ENCODE measurements around the gene PTAFR.

PTAFR gene

DNA sequence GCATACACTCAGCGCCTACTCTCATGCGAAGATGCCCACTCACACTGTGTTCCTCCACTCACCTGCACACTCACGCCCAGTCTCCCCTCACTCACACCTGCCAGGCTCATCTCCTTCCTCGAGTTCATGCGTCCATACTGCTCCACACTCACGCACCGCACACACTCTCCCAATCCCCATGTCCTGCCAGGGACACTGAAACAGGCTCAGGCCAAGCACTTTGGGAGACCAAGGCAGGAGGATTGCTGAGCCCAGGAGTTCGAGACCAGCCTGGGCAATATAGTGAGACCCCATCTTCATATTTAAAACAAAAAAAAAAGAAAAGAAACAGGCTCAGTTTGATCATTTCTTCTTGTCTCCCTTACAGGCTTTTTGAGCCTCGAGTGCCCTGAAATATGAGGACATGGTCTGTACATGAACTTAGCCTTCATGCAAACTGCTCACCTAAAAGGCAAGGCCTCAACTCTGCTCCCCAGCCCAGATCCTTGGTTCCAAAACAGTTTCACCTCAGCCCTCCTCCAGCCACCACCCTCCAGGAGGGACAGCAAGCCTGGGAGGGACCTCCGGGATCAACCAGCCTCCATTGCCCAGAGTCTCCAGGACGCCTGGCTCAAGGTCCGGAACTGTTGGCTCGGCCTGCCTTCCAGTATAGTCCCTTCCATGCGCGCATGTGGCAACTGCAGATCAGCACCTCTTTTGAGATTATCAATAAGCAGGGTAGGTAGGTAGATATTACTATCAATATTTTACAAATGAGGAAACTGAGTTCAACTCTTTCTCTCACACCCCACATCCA, 2.4 kb upstream of the PTAFR start:
- ChIA-PET CTCF (no interaction called here), POLR2A (no interaction called here)
- no peak for TF ChIP-seq TARDBP (IDR thresholded peaks at IDR 0.05)
- TF ChIP-seq ZNF384 (IDR thresholded peaks at IDR 0.05) = no peak
- TF ChIP-seq BHLHE40 (IDR thresholded peaks at IDR 0.05; ENCODE audit: borderline replicate concordance) = no peak
- no peak for TF ChIP-seq SUZ12 (IDR thresholded peaks at IDR 0.05)
- no peak for TF ChIP-seq FOXK2 (IDR thresholded peaks at IDR 0.05)
- no peak for TF ChIP-seq CTBP1 (IDR thresholded peaks at IDR 0.05; ENCODE audit: borderline replicate concordance)
- TF ChIP-seq FOXM1 (IDR thresholded peaks at IDR 0.05; ENCODE audit: borderline replicate concordance) = no peak
- TF ChIP-seq LEF1 (IDR thresholded peaks at IDR 0.05; ENCODE audit: borderline replicate concordance) = no peak
- TF ChIP-seq HDGF (IDR thresholded peaks at IDR 0.05; ENCODE audit: borderline replicate concordance) = no peak
- TF ChIP-seq, protein P1, sequence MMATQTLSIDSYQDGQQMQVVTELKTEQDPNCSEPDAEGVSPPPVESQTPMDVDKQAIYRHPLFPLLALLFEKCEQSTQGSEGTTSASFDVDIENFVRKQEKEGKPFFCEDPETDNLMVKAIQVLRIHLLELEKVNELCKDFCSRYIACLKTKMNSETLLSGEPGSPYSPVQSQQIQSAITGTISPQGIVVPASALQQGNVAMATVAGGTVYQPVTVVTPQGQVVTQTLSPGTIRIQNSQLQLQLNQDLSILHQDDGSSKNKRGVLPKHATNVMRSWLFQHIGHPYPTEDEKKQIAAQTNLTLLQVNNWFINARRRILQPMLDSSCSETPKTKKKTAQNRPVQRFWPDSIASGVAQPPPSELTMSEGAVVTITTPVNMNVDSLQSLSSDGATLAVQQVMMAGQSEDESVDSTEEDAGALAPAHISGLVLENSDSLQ (IDR thresholded peaks at IDR 0.05) = no peak
- TF ChIP-seq L3MBTL2 (conservative IDR thresholded peaks at IDR 0.05) = no peak
- no peak for TF ChIP-seq NFRKB (IDR thresholded peaks at IDR 0.05)
- TF ChIP-seq ARNT (IDR thresholded peaks at IDR 0.05) = no peak
- peak; percentile 9 for DNase-seq (ENCODE audit: extremely low spot score)

DNA sequence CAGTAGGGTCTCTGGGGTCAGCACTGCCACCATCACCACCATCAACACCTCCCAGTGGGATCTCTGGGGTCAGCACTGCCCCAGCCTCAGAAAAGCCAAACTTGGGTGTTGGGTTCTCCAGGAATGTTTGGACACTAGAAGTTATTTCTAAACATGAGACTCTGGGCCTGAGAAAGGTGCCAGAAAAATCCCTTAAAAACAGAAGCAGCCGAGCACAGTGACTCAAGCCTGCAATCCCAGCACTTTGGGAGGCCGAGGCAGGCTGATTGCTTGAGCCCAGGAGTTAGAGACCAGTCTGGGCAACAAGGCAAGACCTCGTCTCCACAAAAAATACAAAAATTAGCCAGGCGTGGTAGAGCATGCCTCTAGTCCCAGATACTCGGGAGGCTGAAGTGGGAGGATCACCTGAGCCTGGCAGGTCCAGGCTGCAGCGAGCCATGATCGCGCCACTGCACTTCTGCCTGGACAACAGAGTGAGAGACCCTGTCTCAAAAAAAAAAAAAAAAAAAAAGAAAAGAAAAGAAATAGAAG, 470 bp downstream of the PTAFR start:
- POLR2A ChIA-PET = interaction anchor here (1.2 kb wide), 1 partner anchor 85 kb away, joined by 3 read pairs; no protein-coding TSS in a partner anchor
- CTCF ChIA-PET = no interaction called here
- DNase-seq (ENCODE audit: extremely low spot score) = no peak
- TF ChIP-seq L3MBTL2 (conservative IDR thresholded peaks at IDR 0.05) (no peak), FOXK2 (IDR thresholded peaks at IDR 0.05) (no peak), ELF4 (IDR thresholded peaks at IDR 0.05) (no peak), NFRKB (IDR thresholded peaks at IDR 0.05) (no peak), TARDBP (IDR thresholded peaks at IDR 0.05) (no peak), FOXM1 (IDR thresholded peaks at IDR 0.05; ENCODE audit: borderline replicate concordance) (no peak), SUZ12 (IDR thresholded peaks at IDR 0.05) (no peak), FOXA1 (IDR thresholded peaks at IDR 0.05) (no peak), SP1 (IDR thresholded peaks at IDR 0.05) (no peak), CTBP1 (IDR thresholded peaks at IDR 0.05; ENCODE audit: borderline replicate concordance) (no peak), BHLHE40 (IDR thresholded peaks at IDR 0.05; ENCODE audit: borderline replicate concordance) (no peak), HDGF (IDR thresholded peaks at IDR 0.05; ENCODE audit: borderline replicate concordance) (no peak), ZNF384 (IDR thresholded peaks at IDR 0.05) (no peak), LEF1 (IDR thresholded peaks at IDR 0.05; ENCODE audit: borderline replicate concordance) (no peak), ARNT (IDR thresholded peaks at IDR 0.05) (no peak)
- TF ChIP-seq, protein P1 (IDR thresholded peaks at IDR 0.05) = no peak

DNA sequence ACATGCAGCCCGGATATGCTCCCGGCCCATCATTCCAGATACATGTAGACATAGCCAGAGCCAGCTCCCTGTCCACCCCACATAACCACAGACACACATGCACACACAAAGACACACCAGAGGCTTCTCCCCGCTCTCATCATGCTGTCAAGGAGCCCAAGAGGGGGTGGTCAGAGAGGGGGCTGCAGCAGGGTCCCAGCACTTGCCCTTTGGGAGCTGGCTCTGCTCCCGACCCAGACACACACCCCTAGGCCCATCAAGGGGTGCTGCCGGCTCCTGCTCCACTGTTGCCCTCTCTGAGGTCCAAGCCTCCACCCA, 2.6 kb downstream of the PTAFR start:
- POLR2A ChIA-PET = no interaction called here
- CTCF ChIA-PET = no interaction called here
- DNase-seq (ENCODE audit: extremely low spot score) = no peak
- TF ChIP-seq FOXK2 (IDR thresholded peaks at IDR 0.05) (no peak), SUZ12 (IDR thresholded peaks at IDR 0.05) (no peak), FOXM1 (IDR thresholded peaks at IDR 0.05; ENCODE audit: borderline replicate concordance) (no peak)

DNA sequence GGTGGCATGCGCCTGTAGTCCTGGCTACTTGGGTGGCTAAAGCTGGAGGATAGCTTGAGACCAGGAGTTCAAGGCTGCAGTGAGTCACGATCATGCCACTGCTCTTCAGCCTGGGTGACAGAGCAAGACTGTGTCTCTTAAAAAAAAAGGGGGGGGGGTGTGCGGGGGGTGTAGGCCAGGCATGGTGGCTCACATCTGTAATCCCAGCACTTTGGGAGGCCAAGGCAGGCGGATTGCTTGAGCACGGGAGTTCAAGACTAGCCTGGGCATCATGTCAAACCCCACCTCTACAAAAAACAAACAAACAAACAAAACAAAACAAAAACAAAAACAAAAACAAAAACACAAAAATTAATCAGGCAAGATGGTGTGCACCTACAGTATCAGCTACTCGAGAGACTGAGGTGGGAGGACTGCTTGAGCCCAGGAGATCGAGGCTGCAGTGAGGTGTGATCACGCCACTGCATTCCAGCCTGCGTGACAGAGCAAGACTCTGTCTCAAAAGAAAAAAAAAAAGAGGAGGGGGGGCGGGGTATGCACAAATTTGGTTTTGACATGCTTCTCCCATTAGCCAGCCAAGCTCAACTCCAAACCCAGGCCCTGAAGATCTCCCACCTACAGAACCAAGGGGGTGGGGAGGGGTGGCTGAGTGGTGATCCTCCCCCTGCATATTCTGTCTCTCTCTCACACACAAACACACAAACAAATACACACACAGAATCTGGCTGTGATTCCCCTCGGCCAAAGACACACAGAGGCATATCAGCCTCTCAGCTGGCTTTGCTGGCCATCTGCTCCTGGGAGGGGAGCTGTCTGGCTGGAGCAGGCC, 3.1 kb downstream of the PTAFR start:
- CTCF ChIA-PET = no interaction called here
- TF ChIP-seq, protein P1 (IDR thresholded peaks at IDR 0.05) = no peak
- TF ChIP-seq ARNT (IDR thresholded peaks at IDR 0.05) = no peak
- no peak for TF ChIP-seq L3MBTL2 (conservative IDR thresholded peaks at IDR 0.05)
- no peak for TF ChIP-seq TARDBP (IDR thresholded peaks at IDR 0.05)
- no peak for TF ChIP-seq SUZ12 (IDR thresholded peaks at IDR 0.05)
- no peak for TF ChIP-seq LEF1 (IDR thresholded peaks at IDR 0.05; ENCODE audit: borderline replicate concordance)
- POLR2A ChIA-PET = no interaction called here

DNA sequence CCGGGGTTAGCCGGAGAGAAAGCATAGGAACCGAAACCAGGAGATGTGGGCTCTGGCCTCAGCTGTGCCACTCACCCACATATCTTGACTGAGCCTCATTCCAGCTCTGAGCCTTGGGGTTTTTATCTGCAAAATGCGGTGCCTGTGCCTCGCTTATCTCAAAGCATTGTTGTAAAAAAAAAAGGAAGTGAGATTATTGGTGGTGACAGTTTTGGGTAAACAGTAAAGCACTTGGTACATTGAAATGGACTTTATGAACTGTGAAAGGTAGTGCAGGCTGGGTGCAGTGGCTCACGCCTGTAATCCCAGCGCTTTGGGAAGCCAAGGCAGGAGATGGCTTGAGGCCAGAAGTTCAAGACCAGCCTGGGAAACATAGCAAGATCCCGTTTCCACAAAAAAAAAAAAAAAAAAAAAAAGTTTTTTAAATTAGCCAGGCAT, 3.8 kb downstream of the PTAFR start:
- DNase-seq (ENCODE audit: extremely low spot score) = peak; percentile 43
- TF ChIP-seq FOXK2 (IDR thresholded peaks at IDR 0.05) (no peak), L3MBTL2 (conservative IDR thresholded peaks at IDR 0.05) (no peak), HDGF (IDR thresholded peaks at IDR 0.05; ENCODE audit: borderline replicate concordance) (no peak), TARDBP (IDR thresholded peaks at IDR 0.05) (no peak), FOXA1 (IDR thresholded peaks at IDR 0.05) (no peak), ARNT (IDR thresholded peaks at IDR 0.05) (no peak), LEF1 (IDR thresholded peaks at IDR 0.05; ENCODE audit: borderline replicate concordance) (no peak), ZNF384 (IDR thresholded peaks at IDR 0.05) (no peak), ELF4 (IDR thresholded peaks at IDR 0.05) (no peak), FOXM1 (IDR thresholded peaks at IDR 0.05; ENCODE audit: borderline replicate concordance) (no peak), NFRKB (IDR thresholded peaks at IDR 0.05) (no peak), BHLHE40 (IDR thresholded peaks at IDR 0.05; ENCODE audit: borderline replicate concordance) (no peak), CTBP1 (IDR thresholded peaks at IDR 0.05; ENCODE audit: borderline replicate concordance) (no peak), SUZ12 (IDR thresholded peaks at IDR 0.05) (no peak)
- TF ChIP-seq, protein P1 (IDR thresholded peaks at IDR 0.05) = no peak
- POLR2A ChIA-PET = no interaction called here
- CTCF ChIA-PET = no interaction called here

More for the DNA sequence above, 3.1 kb downstream of the PTAFR start:
- peak; percentile 11 for DNase-seq (ENCODE audit: extremely low spot score)
